OCI-LY7 (cell line): ENCODE data around the gene CAV1.

Experiments used
- CTCF ChIP-seq: fragments of 200-600 bp; sonication (generic); conservative IDR thresholded peaks from 2 replicates; pipeline ENCODE4 v1.5.1; 2014; ENCODE audit warnings: mild to moderate bottlenecking, antibody characterized with exemption, low read length, moderate library complexity, mixed read lengths
- EZH2phosphoT487 ChIP-seq: fragments of 200-600 bp; sonication (generic); IDR thresholded peaks from 2 replicates; pipeline ENCODE4 v1.6.1; 2018; ENCODE audit warnings: low read depth, borderline replicate concordance, mild to moderate bottlenecking, mixed run types, antibody characterized with exemption, low read length, moderate library complexity, mixed read lengths

- no peak for TF ChIP-seq CTCF
- TF ChIP-seq EZH2phosphoT487: no peak
Measured at GRCh38 chr7:116528008-116528789, 3.4 kb downstream of the CAV1 start.
